Measurements from ENCODE around the gene BRWD1. TPM values are rescaled to one million over a fixed set of nuclear protein-coding genes. Genes with fewer than 3 reads are reported as not detected.

The BRWD1 gene
- total and polyA plus RNA-seq, 2 of the 13 experiments (the other 11 are each of a cell fraction or from before 2014, with no cell fraction given), result 13.9 to 28.0 TPM

DNA sequence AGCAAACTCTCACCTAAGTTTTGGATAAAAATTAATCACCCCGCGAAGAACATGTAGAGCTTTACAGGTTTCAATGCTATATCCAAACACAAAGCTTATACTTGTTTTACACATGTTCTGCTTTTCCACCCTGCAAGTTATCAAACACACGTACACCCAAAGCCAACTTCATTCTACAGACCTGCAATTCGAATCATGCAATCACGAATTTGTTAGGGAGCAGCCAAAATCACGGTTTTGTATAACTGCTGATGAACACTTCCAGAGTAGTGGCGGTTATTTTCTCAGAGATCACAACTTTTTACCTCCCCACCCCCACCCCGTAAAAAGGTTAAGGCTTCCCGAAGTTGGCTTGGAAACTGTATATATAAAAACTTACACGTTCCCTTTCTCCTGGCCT is 34.1 kb upstream of the BRWD1 start (continued):
- TF ChIP-seq ZNF101 (CRISPR knock-in tag; IDR thresholded peaks at IDR 0.05; ENCODE audit: borderline replicate concordance, low read depth), result no peak
- TF ChIP-seq NBN (conservative IDR thresholded peaks at IDR 0.05), result no peak
- TF ChIP-seq, protein P1, sequence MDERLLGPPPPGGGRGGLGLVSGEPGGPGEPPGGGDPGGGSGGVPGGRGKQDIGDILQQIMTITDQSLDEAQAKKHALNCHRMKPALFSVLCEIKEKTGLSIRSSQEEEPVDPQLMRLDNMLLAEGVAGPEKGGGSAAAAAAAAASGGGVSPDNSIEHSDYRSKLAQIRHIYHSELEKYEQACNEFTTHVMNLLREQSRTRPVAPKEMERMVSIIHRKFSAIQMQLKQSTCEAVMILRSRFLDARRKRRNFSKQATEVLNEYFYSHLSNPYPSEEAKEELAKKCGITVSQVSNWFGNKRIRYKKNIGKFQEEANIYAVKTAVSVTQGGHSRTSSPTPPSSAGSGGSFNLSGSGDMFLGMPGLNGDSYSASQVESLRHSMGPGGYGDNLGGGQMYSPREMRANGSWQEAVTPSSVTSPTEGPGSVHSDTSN (CRISPR knock-in tag; IDR thresholded peaks at IDR 0.05), result no peak
- no peak for TF ChIP-seq SRY (CRISPR knock-in tag; IDR thresholded peaks at IDR 0.05)
- no peak for TF ChIP-seq ETV5 (CRISPR knock-in tag; IDR thresholded peaks at IDR 0.05; ENCODE audit: borderline replicate concordance)
- no peak for TF ChIP-seq SOX13 (IDR thresholded peaks at IDR 0.05)
- TF ChIP-seq SOX13 (CRISPR knock-in tag; conservative IDR thresholded peaks at IDR 0.05 in 1 of 2, IDR thresholded peaks at IDR 0.05 in 1 of 2), result no peak
- TF ChIP-seq, protein P2, sequence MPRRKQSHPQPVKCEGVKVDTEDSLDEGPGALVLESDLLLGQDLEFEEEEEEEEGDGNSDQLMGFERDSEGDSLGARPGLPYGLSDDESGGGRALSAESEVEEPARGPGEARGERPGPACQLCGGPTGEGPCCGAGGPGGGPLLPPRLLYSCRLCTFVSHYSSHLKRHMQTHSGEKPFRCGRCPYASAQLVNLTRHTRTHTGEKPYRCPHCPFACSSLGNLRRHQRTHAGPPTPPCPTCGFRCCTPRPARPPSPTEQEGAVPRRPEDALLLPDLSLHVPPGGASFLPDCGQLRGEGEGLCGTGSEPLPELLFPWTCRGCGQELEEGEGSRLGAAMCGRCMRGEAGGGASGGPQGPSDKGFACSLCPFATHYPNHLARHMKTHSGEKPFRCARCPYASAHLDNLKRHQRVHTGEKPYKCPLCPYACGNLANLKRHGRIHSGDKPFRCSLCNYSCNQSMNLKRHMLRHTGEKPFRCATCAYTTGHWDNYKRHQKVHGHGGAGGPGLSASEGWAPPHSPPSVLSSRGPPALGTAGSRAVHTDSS (CRISPR knock-in tag; conservative IDR thresholded peaks at IDR 0.05), result no peak
- TF ChIP-seq NFE2 (CRISPR knock-in tag; IDR thresholded peaks at IDR 0.05), result no peak
- no peak for TF ChIP-seq ZNF501 (CRISPR knock-in tag; IDR thresholded peaks at IDR 0.05)
- no peak for TF ChIP-seq FIP1L1 (IDR thresholded peaks at IDR 0.05; ENCODE audit: borderline replicate concordance, insufficient read depth, low read depth, low read length)
- TF ChIP-seq NFKB2 (CRISPR knock-in tag; IDR thresholded peaks at IDR 0.05; ENCODE audit: borderline replicate concordance), result no peak
- TF ChIP-seq, protein P3, sequence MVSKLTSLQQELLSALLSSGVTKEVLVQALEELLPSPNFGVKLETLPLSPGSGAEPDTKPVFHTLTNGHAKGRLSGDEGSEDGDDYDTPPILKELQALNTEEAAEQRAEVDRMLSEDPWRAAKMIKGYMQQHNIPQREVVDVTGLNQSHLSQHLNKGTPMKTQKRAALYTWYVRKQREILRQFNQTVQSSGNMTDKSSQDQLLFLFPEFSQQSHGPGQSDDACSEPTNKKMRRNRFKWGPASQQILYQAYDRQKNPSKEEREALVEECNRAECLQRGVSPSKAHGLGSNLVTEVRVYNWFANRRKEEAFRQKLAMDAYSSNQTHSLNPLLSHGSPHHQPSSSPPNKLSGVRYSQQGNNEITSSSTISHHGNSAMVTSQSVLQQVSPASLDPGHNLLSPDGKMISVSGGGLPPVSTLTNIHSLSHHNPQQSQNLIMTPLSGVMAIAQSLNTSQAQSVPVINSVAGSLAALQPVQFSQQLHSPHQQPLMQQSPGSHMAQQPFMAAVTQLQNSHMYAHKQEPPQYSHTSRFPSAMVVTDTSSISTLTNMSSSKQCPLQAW (CRISPR knock-in tag; IDR thresholded peaks at IDR 0.05), result no peak
- TF ChIP-seq ZNF724P (CRISPR knock-in tag; IDR thresholded peaks at IDR 0.05; ENCODE audit: borderline replicate concordance), result no peak
- TF ChIP-seq, protein P4, sequence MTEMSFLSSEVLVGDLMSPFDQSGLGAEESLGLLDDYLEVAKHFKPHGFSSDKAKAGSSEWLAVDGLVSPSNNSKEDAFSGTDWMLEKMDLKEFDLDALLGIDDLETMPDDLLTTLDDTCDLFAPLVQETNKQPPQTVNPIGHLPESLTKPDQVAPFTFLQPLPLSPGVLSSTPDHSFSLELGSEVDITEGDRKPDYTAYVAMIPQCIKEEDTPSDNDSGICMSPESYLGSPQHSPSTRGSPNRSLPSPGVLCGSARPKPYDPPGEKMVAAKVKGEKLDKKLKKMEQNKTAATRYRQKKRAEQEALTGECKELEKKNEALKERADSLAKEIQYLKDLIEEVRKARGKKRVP (CRISPR knock-in tag; IDR thresholded peaks at IDR 0.05), result no peak
- no peak for TF ChIP-seq KMT2A (CRISPR knock-in tag; IDR thresholded peaks at IDR 0.05)
- no peak; the same call in 1 of the 2 replicates for TF ChIP-seq KDM5A (IDR thresholded peaks at IDR 0.05; ENCODE audit: borderline replicate concordance, low read length)
- TF ChIP-seq NR2C2 (CRISPR knock-in tag; IDR thresholded peaks at IDR 0.05; ENCODE audit: borderline replicate concordance), result no peak
